ENCODE measurements around the gene CCSAP. TPM values are rescaled to one million over a fixed set of nuclear protein-coding genes. Genes with fewer than 3 reads are reported as not detected.

CCSAP gene
- total RNA-seq, 1 experiment from 2014 or later, result 8.5 TPM

- Histone ChIP-seq H3K18ac (ENCODE audit: insufficient read length, low read depth, low read length) (no peak overlapping the region), H4K91ac (ENCODE audit: insufficient read length, low read depth, low read length) (no peak overlapping the region), H4K5ac (ENCODE audit: insufficient read length, low read depth, low read length) (no peak overlapping the region), H3K4ac (ENCODE audit: low read depth, low read length) (no peak overlapping the region), H2BK15ac (ENCODE audit: low read depth, low read length) (no peak overlapping the region), H2BK5ac (ENCODE audit: insufficient read length, low read length) (no peak overlapping the region), H3K27ac (ENCODE audit: insufficient read length, low read depth, low read length) (no peak overlapping the region), H3K23ac (ENCODE audit: insufficient read length, low read depth, low read length) (no peak overlapping the region), H2BK20ac (ENCODE audit: low read depth, low read length, poor library complexity, severe bottlenecking) (no peak overlapping the region), H3K23me2 (ENCODE audit: insufficient read length, low read depth, low read length, poor library complexity, severe bottlenecking) (no peaks in the 10 kb centered on the region), H2AFZ (ENCODE audit: low read length) (no peak overlapping the region), H2AK5ac (ENCODE audit: insufficient read length, low read length) (no peak overlapping the region), H3K4me1 (ENCODE audit: insufficient read depth, low read length) (no peaks in the 10 kb centered on the region), H4K20me1 (ENCODE audit: control insufficient read depth, insufficient read depth, insufficient read length) (no peaks in the 10 kb centered on the region), H2BK12ac (ENCODE audit: insufficient read length, low read depth, low read length) (no peak overlapping the region), H3K27me3 (ENCODE audit: insufficient read depth, low read length) (no peaks in the 10 kb centered on the region), H3T11ph (ENCODE audit: low read length) (no peak overlapping the region), H3K79me1 (ENCODE audit: insufficient read depth, low read depth, low read length, poor library complexity, severe bottlenecking) (no peaks in the 10 kb centered on the region), H3K9ac (ENCODE audit: extremely low read depth, insufficient read length, low read length) (no peak overlapping the region), H3K4me2 (ENCODE audit: insufficient read depth, insufficient read length, low read length) (no peak overlapping the region), H3K56ac (ENCODE audit: insufficient read length, low read depth, low read length) (no peak overlapping the region), H2BK120ac (ENCODE audit: low read depth, low read length, poor library complexity, severe bottlenecking) (no peak overlapping the region), H3K79me2 (ENCODE audit: insufficient read depth, low read length) (no peaks in the 10 kb centered on the region), H4K8ac (replicated peaks; ENCODE audit: insufficient read length, low read depth, low read length) (no peak overlapping the region), H3K14ac (ENCODE audit: insufficient read depth, low read length) (no peak overlapping the region), H3K9me3 (ENCODE audit: control insufficient read depth, low read depth, low read length) (no peaks in the 10 kb centered on the region)
- Mint-ChIP-seq H3K4me1 (peaks cover 7 to 10% of the 10 kb centered on the region in 2 experiments), H3K27me3 (ENCODE audit: low read depth) (no peaks in the 10 kb centered on the region), H3K36me3 (ENCODE audit: insufficient read depth in 1 of 3, low read depth in 3 of 3) (peaks cover 10 to 45% (median 27%) of the 10 kb centered on the region in 3 experiments; a peak in 5 of 7 replicates), H3K4me3 (no peak overlapping the region), H3K27ac (no peak overlapping the region), H3K9me3 (no peaks in the 10 kb centered on the region)
- TF ChIP-seq, protein P1, sequence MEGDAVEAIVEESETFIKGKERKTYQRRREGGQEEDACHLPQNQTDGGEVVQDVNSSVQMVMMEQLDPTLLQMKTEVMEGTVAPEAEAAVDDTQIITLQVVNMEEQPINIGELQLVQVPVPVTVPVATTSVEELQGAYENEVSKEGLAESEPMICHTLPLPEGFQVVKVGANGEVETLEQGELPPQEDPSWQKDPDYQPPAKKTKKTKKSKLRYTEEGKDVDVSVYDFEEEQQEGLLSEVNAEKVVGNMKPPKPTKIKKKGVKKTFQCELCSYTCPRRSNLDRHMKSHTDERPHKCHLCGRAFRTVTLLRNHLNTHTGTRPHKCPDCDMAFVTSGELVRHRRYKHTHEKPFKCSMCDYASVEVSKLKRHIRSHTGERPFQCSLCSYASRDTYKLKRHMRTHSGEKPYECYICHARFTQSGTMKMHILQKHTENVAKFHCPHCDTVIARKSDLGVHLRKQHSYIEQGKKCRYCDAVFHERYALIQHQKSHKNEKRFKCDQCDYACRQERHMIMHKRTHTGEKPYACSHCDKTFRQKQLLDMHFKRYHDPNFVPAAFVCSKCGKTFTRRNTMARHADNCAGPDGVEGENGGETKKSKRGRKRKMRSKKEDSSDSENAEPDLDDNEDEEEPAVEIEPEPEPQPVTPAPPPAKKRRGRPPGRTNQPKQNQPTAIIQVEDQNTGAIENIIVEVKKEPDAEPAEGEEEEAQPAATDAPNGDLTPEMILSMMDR (conservative IDR thresholded peaks at IDR 0.05), result no peak
- DNase-seq, result no peak
- WGBS (ENCODE audit: extremely low coverage, insufficient read length, low lambda C conversion rate), result no CpG with 5 or more reads among the region's 4 CpGs
These were observed 39.0 kb downstream of the CCSAP start for GRCh38 chr1:229303855-229304254.
